WI38 (cell line): ENCODE measurements around the gene SMIM35.

Experiments
- H3K4me3 ChIP-seq: 2 replicates; pipeline ENCODE4 v1.5.1; 2011; ENCODE audit warnings: low read depth, mild to moderate bottlenecking, control low read depth, low read length
- CTCF ChIP-seq: IDR thresholded peaks from 2 replicates; pipeline ENCODE4 v1.5.1; 2012; ENCODE audit warnings: low read depth, mild to moderate bottlenecking, control low read depth, low read length

SMIM35 gene

GRCh38 chr11:117977029-117977428 lies 109.7 kb downstream of the SMIM35 start:
- no peak for TF ChIP-seq CTCF
- H3K4me3 ChIP-seq = no peak overlapping the region

GRCh38 chr11:117976445-117976844 lies 110.3 kb downstream of the SMIM35 start:
- no peak for TF ChIP-seq CTCF
- no peak overlapping the region for H3K4me3 ChIP-seq

- H3K4me3 ChIP-seq = no peak overlapping the region
- no peak for TF ChIP-seq CTCF
Observed at GRCh38 chr11:117973503-117973860, 113.3 kb downstream of the SMIM35 start.

- TF ChIP-seq CTCF = no peak
- H3K4me3 ChIP-seq = no peak overlapping the region
Observed at GRCh38 chr11:117972629-117973502, 113.9 kb downstream of the SMIM35 start.

GRCh38 chr11:117972044-117972443 lies 114.7 kb downstream of the SMIM35 start:
- H3K4me3 ChIP-seq = no peak overlapping the region
- no peak for TF ChIP-seq CTCF

GRCh38 chr11:117970400-117971024 lies 116.3 kb downstream of the SMIM35 start:
- no peak for TF ChIP-seq CTCF
- no peak overlapping the region for H3K4me3 ChIP-seq

GRCh38 chr11:117969160-117969991 lies 117.4 kb downstream of the SMIM35 start:
- TF ChIP-seq CTCF = no peak

More at GRCh38 chr11:117969160-117969991, 117.4 kb downstream of the SMIM35 start:
- no peak overlapping the region for H3K4me3 ChIP-seq
